Activated T-cell treated with anti-CD3 and anti-CD28 coated beads, Interleukin-2, amount 50 U/mL, for 24 hours (primary cell): ENCODE results near the gene RETSAT.
"Not testable (repeated sequence)": the region's sequence is repeated elsewhere in the genome, so short reads cannot be mapped to it uniquely, and the experiment has no call there.

Experiments
- DNase-seq: peaks from one replicate; pipeline ENCODE4 v3.0.0-alpha.2; 2020
- H3K27ac Mint-ChIP-seq: 2 replicates; pipeline ENCODE4 v1.8.0; 2020; ENCODE audit warnings: mild to moderate bottlenecking, mixed read lengths
- H3K27me3 Mint-ChIP-seq: 2 replicates; pipeline ENCODE4 v1.8.0; 2020; ENCODE audit warnings: mixed read lengths
- H3K36me3 Mint-ChIP-seq: 2 replicates; pipeline ENCODE4 v1.8.0; 2020; ENCODE audit warnings: low read depth, mixed read lengths
- H3K4me1 Mint-ChIP-seq: 2 replicates; pipeline ENCODE4 v1.8.0; 2020; ENCODE audit warnings: low read depth, mixed read lengths
- H3K4me3 Mint-ChIP-seq: 2 replicates; pipeline ENCODE4 v1.8.0; 2020; ENCODE audit warnings: mild to moderate bottlenecking, moderate library complexity, mixed read lengths
- H3K9me3 Mint-ChIP-seq: 2 replicates; pipeline ENCODE4 v1.8.0; 2020; ENCODE audit warnings: mixed read lengths

The RETSAT gene

GRCh38 chr2:85330839-85331636 is 23.3 kb downstream of the RETSAT start:
- peak overlapping the region; percentile 33 for H3K27ac Mint-ChIP-seq
- H3K4me1 Mint-ChIP-seq: peaks cover 22% of the 10 kb centered on the region
- H3K27me3 Mint-ChIP-seq: no peaks in the 10 kb centered on the region
- no peak overlapping the region for H3K4me3 Mint-ChIP-seq
- no peaks in the 10 kb centered on the region for H3K9me3 Mint-ChIP-seq
- H3K36me3 Mint-ChIP-seq: peaks cover 25% of the 10 kb centered on the region
- no peak for DNase-seq

- Mint-ChIP-seq H3K36me3 (peaks cover 38% of the 10 kb centered on the region), H3K4me1 (peaks cover 30% of the 10 kb centered on the region), H3K27ac (peak overlapping the region; percentile 57), H3K4me3 (peak overlapping the region; percentile 94)
- H3K9me3 Mint-ChIP-seq, DNase-seq, H3K27me3 Mint-ChIP-seq: not testable (repeated sequence)
Observed at GRCh38 chr2:85329701-85330100, 24.6 kb downstream of the RETSAT start.

GRCh38 chr2:85329181-85329651 is 25.1 kb downstream of the RETSAT start:
- Mint-ChIP-seq H3K9me3 (no peaks in the 10 kb centered on the region), H3K27ac (peak overlapping the region; percentile 57), H3K4me3 (peak overlapping the region; percentile 94), H3K27me3 (no peaks in the 10 kb centered on the region), H3K4me1 (peaks cover 35% of the 10 kb centered on the region), H3K36me3 (peaks cover 43% of the 10 kb centered on the region)
- DNase-seq: no peak

- H3K4me1 Mint-ChIP-seq: peaks cover 45% of the 10 kb centered on the region
- peak within 1 kb of the TSS; percentile 94 for H3K4me3 Mint-ChIP-seq
- peaks cover 55% of the 10 kb centered on the region for H3K36me3 Mint-ChIP-seq
- peak within 1 kb of the TSS; percentile 98 for H3K27ac Mint-ChIP-seq
- no peaks in the 10 kb centered on the region for H3K9me3 Mint-ChIP-seq
- DNase-seq: peak; percentile 94
- no peaks in the 10 kb centered on the region for H3K27me3 Mint-ChIP-seq
Observed at GRCh38 chr2:85327822-85328617, 26.3 kb downstream of the RETSAT start, which contains the start of gene TGOLN2. TSS of gene TGOLN2 (minus strand) at chr2:85327989. CDS start at chr2:85327962, 27 bp downstream.

- DNase-seq: no peak
- H3K36me3 Mint-ChIP-seq: peaks cover 62% of the 10 kb centered on the region
- H3K27me3 Mint-ChIP-seq: no peaks in the 10 kb centered on the region
- no peaks in the 10 kb centered on the region for H3K9me3 Mint-ChIP-seq
- peak overlapping the region; percentile 98 for H3K27ac Mint-ChIP-seq
- H3K4me1 Mint-ChIP-seq: peaks cover 52% of the 10 kb centered on the region
- H3K4me3 Mint-ChIP-seq: peak overlapping the region; percentile 94
Observed at GRCh38 chr2:85327160-85327821, 27.0 kb downstream of the RETSAT start.

GRCh38 chr2:85326406-85327159 is 27.7 kb downstream of the RETSAT start:
- Mint-ChIP-seq H3K36me3 (peaks cover 69% of the 10 kb centered on the region), H3K4me3 (peak overlapping the region; percentile 94), H3K27ac (peak overlapping the region; percentile 98), H3K9me3 (no peaks in the 10 kb centered on the region), H3K4me1 (peaks cover 57% of the 10 kb centered on the region), H3K27me3 (no peaks in the 10 kb centered on the region)
- DNase-seq: peak; percentile 73

- Mint-ChIP-seq H3K36me3 (peaks cover 81% of the 10 kb centered on the region), H3K27ac (peak overlapping the region; percentile 98), H3K4me1 (peaks cover 59% of the 10 kb centered on the region), H3K4me3 (peak overlapping the region; percentile 94), H3K9me3 (no peaks in the 10 kb centered on the region), H3K27me3 (no peaks in the 10 kb centered on the region)
- DNase-seq: no peak
Observed at GRCh38 chr2:85325466-85325811, 28.9 kb downstream of the RETSAT start.

- Mint-ChIP-seq H3K36me3 (peaks cover 87% of the 10 kb centered on the region), H3K4me3 (peak overlapping the region; percentile 94), H3K27ac (peak overlapping the region; percentile 98), H3K9me3 (no peaks in the 10 kb centered on the region), H3K27me3 (no peaks in the 10 kb centered on the region), H3K4me1 (peaks cover 65% of the 10 kb centered on the region)
- DNase-seq: no peak
Observed at GRCh38 chr2:85324639-85325465, 29.5 kb downstream of the RETSAT start.

- not testable (repeated sequence) for H3K27me3 Mint-ChIP-seq, H3K9me3 Mint-ChIP-seq, DNase-seq
- Mint-ChIP-seq H3K27ac (peak overlapping the region; percentile 98), H3K36me3 (peaks cover 95% of the 10 kb centered on the region), H3K4me1 (peaks cover 68% of the 10 kb centered on the region), H3K4me3 (peak overlapping the region; percentile 94)
Observed at GRCh38 chr2:85323988-85324367, 30.4 kb downstream of the RETSAT start.

- peak overlapping the region; percentile 94 for H3K4me3 Mint-ChIP-seq
- no peaks in the 10 kb centered on the region for H3K27me3 Mint-ChIP-seq
- peaks cover 69% of the 10 kb centered on the region for H3K4me1 Mint-ChIP-seq
- no peak for DNase-seq
- H3K9me3 Mint-ChIP-seq: no peaks in the 10 kb centered on the region
- peaks cover 98% of the 10 kb centered on the region for H3K36me3 Mint-ChIP-seq
- H3K27ac Mint-ChIP-seq: peak overlapping the region; percentile 98
Observed at GRCh38 chr2:85323351-85323987, 30.9 kb downstream of the RETSAT start.

GRCh38 chr2:85319796-85320195 is 34.5 kb downstream of the RETSAT start:
- DNase-seq: no peak
- peaks cover 72% of the 10 kb centered on the region for H3K4me1 Mint-ChIP-seq
- H3K36me3 Mint-ChIP-seq: peaks cover 92% of the 10 kb centered on the region
- H3K9me3 Mint-ChIP-seq: no peaks in the 10 kb centered on the region
- H3K27me3 Mint-ChIP-seq: no peaks in the 10 kb centered on the region
- H3K27ac Mint-ChIP-seq: peak overlapping the region; percentile 98
- H3K4me3 Mint-ChIP-seq: peak overlapping the region; percentile 40

- Mint-ChIP-seq H3K27ac (peak overlapping the region; percentile 98), H3K4me1 (peaks cover 62% of the 10 kb centered on the region), H3K4me3 (peak overlapping the region; percentile 64), H3K36me3 (peaks cover 90% of the 10 kb centered on the region), H3K9me3 (no peaks in the 10 kb centered on the region), H3K27me3 (no peaks in the 10 kb centered on the region)
- DNase-seq: peak; percentile 49
Observed at GRCh38 chr2:85318222-85319074, 35.9 kb downstream of the RETSAT start.
